ENCODE data around the gene LRBA.

LRBA gene

GRCh38 chr4:150384249-150384648 is 630.8 kb downstream of the LRBA start:
- no peaks in the 10 kb centered on the region for H4K20me1 ChIP-seq (ENCODE audit: insufficient read depth, low read length)

GRCh38 chr4:150382028-150382427 is 633.1 kb downstream of the LRBA start:
- Histone ChIP-seq H3K9me3 (ENCODE audit: insufficient read depth, low read length, severe bottlenecking) (no peaks in the 10 kb centered on the region), H2AFZ (ENCODE audit: low read depth, low read length) (no peak overlapping the region), H3K9ac (ENCODE audit: low read depth, low read length) (no peak overlapping the region), H3K27me3 (ENCODE audit: insufficient read depth, low read length, poor library complexity) (no peaks in the 10 kb centered on the region), H3K36me3 (ENCODE audit: insufficient read depth, low read length) (no peaks in the 10 kb centered on the region), H3K4me1 (ENCODE audit: insufficient read depth, low read length) (no peaks in the 10 kb centered on the region), H4K20me1 (ENCODE audit: insufficient read depth, low read length) (no peaks in the 10 kb centered on the region), H3K4me2 (ENCODE audit: insufficient read depth, low read length) (no peak overlapping the region), H3K27ac (ENCODE audit: low read length) (no peak overlapping the region), H3K79me2 (ENCODE audit: insufficient read depth, low read length) (no peaks in the 10 kb centered on the region), H3K4me3 (ENCODE audit: low read depth in 1 of 2, low read length in 2 of 2) (no peak overlapping the region)
- TF ChIP-seq EZH2 (IDR thresholded peaks at IDR 0.05; ENCODE audit: borderline replicate concordance, low read depth, low read length, severe bottlenecking) (no peak), CTCF (IDR thresholded peaks at IDR 0.05; ENCODE audit: borderline replicate concordance, extremely low read depth, low read length, poor library complexity, severe bottlenecking) (no peak)
- DNase-seq (no peak), ATAC-seq (ENCODE audit: insufficient read depth, low read depth) (no peak)

More at GRCh38 chr4:150384249-150384648, 630.8 kb downstream of the LRBA start:
- no peaks in the 10 kb centered on the region for H3K36me3 ChIP-seq (ENCODE audit: insufficient read depth, low read length)
- no peak overlapping the region for H3K4me2 ChIP-seq (ENCODE audit: insufficient read depth, low read length)
- DNase-seq (no peak), ATAC-seq (ENCODE audit: insufficient read depth, low read depth) (no peak)
- H2AFZ ChIP-seq (ENCODE audit: low read depth, low read length): no peak overlapping the region
- H3K27ac ChIP-seq (ENCODE audit: low read length): no peak overlapping the region
- no peak overlapping the region for H3K4me3 ChIP-seq (ENCODE audit: low read depth in 1 of 2, low read length in 2 of 2)
- H3K9me3 ChIP-seq (ENCODE audit: insufficient read depth, low read length, severe bottlenecking): no peaks in the 10 kb centered on the region
- no peaks in the 10 kb centered on the region for H3K79me2 ChIP-seq (ENCODE audit: insufficient read depth, low read length)
- no peak overlapping the region for H3K9ac ChIP-seq (ENCODE audit: low read depth, low read length)
- TF ChIP-seq CTCF (IDR thresholded peaks at IDR 0.05; ENCODE audit: borderline replicate concordance, extremely low read depth, low read length, poor library complexity, severe bottlenecking): no peak
- no peak for TF ChIP-seq EZH2 (IDR thresholded peaks at IDR 0.05; ENCODE audit: borderline replicate concordance, low read depth, low read length, severe bottlenecking)
- H3K4me1 ChIP-seq (ENCODE audit: insufficient read depth, low read length): no peaks in the 10 kb centered on the region
- no peaks in the 10 kb centered on the region for H3K27me3 ChIP-seq (ENCODE audit: insufficient read depth, low read length, poor library complexity)

GRCh38 chr4:150381609-150382008 is 633.5 kb downstream of the LRBA start:
- no peak overlapping the region for H3K4me3 ChIP-seq (ENCODE audit: low read depth in 1 of 2, low read length in 2 of 2)
- H3K27me3 ChIP-seq (ENCODE audit: insufficient read depth, low read length, poor library complexity): no peaks in the 10 kb centered on the region
- no peak overlapping the region for H3K27ac ChIP-seq (ENCODE audit: low read length)
- no peak overlapping the region for H3K4me2 ChIP-seq (ENCODE audit: insufficient read depth, low read length)
- H3K36me3 ChIP-seq (ENCODE audit: insufficient read depth, low read length): no peaks in the 10 kb centered on the region
- H3K9ac ChIP-seq (ENCODE audit: low read depth, low read length): no peak overlapping the region
- no peak for ATAC-seq (ENCODE audit: insufficient read depth, low read depth)
- H4K20me1 ChIP-seq (ENCODE audit: insufficient read depth, low read length): no peaks in the 10 kb centered on the region
- H3K9me3 ChIP-seq (ENCODE audit: insufficient read depth, low read length, severe bottlenecking): no peaks in the 10 kb centered on the region
- H3K4me1 ChIP-seq (ENCODE audit: insufficient read depth, low read length): no peaks in the 10 kb centered on the region
- no peak overlapping the region for H2AFZ ChIP-seq (ENCODE audit: low read depth, low read length)
- TF ChIP-seq CTCF (IDR thresholded peaks at IDR 0.05; ENCODE audit: borderline replicate concordance, extremely low read depth, low read length, poor library complexity, severe bottlenecking) (no peak), EZH2 (IDR thresholded peaks at IDR 0.05; ENCODE audit: borderline replicate concordance, low read depth, low read length, severe bottlenecking) (no peak)
- H3K79me2 ChIP-seq (ENCODE audit: insufficient read depth, low read length): no peaks in the 10 kb centered on the region
- no peak for DNase-seq

GRCh38 chr4:150381036-150381435 is 634.0 kb downstream of the LRBA start:
- Histone ChIP-seq H3K27me3 (ENCODE audit: insufficient read depth, low read length, poor library complexity) (no peaks in the 10 kb centered on the region), H4K20me1 (ENCODE audit: insufficient read depth, low read length) (no peaks in the 10 kb centered on the region), H3K4me2 (ENCODE audit: insufficient read depth, low read length) (no peak overlapping the region), H3K4me1 (ENCODE audit: insufficient read depth, low read length) (no peaks in the 10 kb centered on the region), H3K36me3 (ENCODE audit: insufficient read depth, low read length) (no peaks in the 10 kb centered on the region), H3K4me3 (ENCODE audit: low read depth in 1 of 2, low read length in 2 of 2) (no peak overlapping the region), H3K27ac (ENCODE audit: low read length) (no peak overlapping the region), H2AFZ (ENCODE audit: low read depth, low read length) (no peak overlapping the region), H3K9me3 (ENCODE audit: insufficient read depth, low read length, severe bottlenecking) (no peaks in the 10 kb centered on the region), H3K79me2 (ENCODE audit: insufficient read depth, low read length) (no peaks in the 10 kb centered on the region), H3K9ac (ENCODE audit: low read depth, low read length) (no peak overlapping the region)
- no peak for DNase-seq
- ATAC-seq (ENCODE audit: insufficient read depth, low read depth): no peak
- TF ChIP-seq CTCF (IDR thresholded peaks at IDR 0.05; ENCODE audit: borderline replicate concordance, extremely low read depth, low read length, poor library complexity, severe bottlenecking) (no peak), EZH2 (IDR thresholded peaks at IDR 0.05; ENCODE audit: borderline replicate concordance, low read depth, low read length, severe bottlenecking) (no peak)
